AG09309 (cell line): ENCODE results near the gene DSC1.

Experiments
- DNase-seq: peaks from one replicate; pipeline ENCODE4 v3.0.0-alpha.2; 2010; ENCODE audit warnings: low read depth
- H3K4me3 ChIP-seq: 2 replicates; pipeline ENCODE4 v1.5.1; 2011; ENCODE audit warnings: mild to moderate bottlenecking, low read depth, low read length, moderate library complexity; ENCODE audit not compliant: control insufficient read depth
- TF ChIP-seq, protein P1 (sequence below): IDR thresholded peaks from 2 replicates; pipeline ENCODE4 v1.5.1; 2011; ENCODE audit warnings: mild to moderate bottlenecking, low read depth, low read length, inconsistent platforms; ENCODE audit not compliant: insufficient read depth, control insufficient read depth; ENCODE audit errors: missing control alignments

DSC1 gene

DNA sequence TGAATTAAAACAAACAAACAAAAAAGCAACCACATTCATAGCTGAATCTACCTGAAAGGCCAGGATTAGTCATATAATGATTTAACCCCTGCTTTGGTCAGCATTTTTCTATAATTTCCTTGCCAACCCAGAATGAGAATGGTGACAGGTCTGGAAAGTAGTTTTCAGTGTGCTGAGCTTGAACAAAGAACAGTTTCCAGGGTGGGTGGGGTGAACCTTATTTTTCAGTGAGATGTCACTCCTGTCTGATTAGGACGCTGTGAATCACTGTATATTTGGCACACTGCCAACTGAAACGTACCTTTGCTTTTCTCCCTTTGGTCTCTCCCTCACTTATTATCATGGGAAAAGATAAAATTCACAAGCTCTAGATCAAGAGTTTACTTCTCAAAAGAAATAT, 35.0 kb upstream of the DSC1 start:
- no peak for DNase-seq
- no peak overlapping the region for H3K4me3 ChIP-seq
- TF ChIP-seq, protein P1, sequence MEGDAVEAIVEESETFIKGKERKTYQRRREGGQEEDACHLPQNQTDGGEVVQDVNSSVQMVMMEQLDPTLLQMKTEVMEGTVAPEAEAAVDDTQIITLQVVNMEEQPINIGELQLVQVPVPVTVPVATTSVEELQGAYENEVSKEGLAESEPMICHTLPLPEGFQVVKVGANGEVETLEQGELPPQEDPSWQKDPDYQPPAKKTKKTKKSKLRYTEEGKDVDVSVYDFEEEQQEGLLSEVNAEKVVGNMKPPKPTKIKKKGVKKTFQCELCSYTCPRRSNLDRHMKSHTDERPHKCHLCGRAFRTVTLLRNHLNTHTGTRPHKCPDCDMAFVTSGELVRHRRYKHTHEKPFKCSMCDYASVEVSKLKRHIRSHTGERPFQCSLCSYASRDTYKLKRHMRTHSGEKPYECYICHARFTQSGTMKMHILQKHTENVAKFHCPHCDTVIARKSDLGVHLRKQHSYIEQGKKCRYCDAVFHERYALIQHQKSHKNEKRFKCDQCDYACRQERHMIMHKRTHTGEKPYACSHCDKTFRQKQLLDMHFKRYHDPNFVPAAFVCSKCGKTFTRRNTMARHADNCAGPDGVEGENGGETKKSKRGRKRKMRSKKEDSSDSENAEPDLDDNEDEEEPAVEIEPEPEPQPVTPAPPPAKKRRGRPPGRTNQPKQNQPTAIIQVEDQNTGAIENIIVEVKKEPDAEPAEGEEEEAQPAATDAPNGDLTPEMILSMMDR = no peak

DNA sequence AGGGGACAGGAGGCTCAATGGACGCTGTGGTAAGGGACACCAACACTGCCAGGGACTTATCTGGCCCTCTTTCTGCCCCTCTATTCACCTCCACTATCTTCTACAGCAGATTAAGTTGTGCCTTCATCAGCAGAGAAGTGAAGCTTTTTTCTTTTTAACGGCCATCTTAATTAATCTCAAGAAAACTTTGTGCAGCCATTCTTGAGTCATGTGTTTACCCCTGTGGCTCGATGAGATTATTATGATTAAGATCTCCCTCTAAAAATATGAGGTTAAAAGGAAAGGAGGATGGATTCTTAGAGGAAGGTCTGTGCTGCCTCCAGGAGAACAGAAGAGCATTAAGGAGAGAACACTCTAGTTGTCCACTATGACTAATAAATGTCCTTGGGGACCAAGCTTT, 32.4 kb upstream of the DSC1 start:
- TF ChIP-seq, protein P1 = no peak

DNA sequence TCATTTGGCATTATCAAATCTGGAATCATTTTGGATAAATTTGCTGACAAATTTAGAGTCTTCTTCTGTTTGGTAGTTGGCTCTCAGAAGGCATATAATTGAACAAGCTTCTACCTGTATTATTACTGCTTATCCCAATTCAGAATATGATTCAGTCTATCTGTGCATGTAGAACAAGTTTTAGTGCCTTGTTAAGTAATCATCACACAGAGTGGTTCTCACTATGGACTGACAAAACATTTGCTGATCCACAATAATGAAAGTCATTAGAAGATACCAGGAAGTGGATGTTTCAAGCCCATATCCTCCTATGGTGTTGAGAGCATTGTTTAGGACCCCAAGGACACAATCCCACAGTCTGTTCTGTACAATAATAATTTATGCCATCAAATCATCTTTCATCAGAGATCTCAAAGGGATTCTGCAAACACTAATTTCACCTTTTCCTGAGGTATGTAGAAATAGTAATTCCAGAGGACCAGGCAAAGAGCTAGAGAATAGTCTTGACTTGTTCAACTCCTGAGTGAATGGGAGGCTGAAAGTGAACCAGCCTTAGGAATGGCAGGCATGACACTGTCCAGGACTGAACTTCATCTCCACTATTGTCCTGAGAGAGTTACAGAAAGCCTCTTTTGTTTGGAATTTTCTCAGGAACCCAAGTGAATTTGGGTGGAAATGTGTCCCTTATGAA, 29.6 kb upstream of the DSC1 start:
- no peak for DNase-seq
- TF ChIP-seq, protein P1 = no peak

More for the DNA sequence above, 32.4 kb upstream of the DSC1 start:
- DNase-seq = no peak
- H3K4me3 ChIP-seq = no peak overlapping the region

DNA sequence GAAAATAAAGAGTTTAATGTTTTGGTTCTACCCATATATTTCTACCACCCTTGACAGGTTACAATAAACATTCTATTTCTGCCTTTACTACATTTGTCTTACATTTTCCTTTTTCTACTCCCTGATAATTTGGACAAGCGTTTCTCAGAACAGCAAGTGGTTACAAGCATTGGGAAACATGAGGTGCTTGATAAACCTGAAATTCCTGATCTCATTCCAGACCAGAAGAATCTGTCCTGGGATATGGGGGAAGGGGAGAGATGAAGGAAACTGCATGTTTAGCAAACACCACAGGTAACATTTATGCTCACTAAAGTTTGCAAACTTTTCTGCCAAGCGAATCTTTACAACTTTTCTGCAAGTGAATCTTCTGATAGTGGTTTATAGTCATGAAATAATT, 28.3 kb upstream of the DSC1 start:
- no peak overlapping the region for H3K4me3 ChIP-seq
- TF ChIP-seq, protein P1 = no peak
- DNase-seq = no peak

More for the DNA sequence above, 29.6 kb upstream of the DSC1 start:
- no peak overlapping the region for H3K4me3 ChIP-seq

DNA sequence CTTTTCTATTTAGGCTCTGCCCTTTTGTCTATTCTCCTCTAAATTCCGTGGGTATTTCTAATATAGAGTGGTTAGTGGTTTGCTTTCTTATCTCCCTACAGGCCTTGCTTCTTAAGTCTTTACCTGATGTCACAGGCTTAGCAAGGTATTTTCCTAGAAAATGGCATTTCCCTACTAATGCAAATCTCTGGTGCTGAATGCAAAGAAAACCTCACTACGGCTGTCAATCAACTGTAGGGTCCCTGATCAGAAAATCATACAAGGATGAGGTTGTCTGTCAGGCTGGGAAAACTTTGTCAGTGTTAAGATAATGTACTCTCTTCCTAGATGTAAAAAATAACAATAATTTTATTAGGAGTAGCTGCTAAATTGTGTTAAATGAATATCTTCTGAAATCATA, 27.1 kb upstream of the DSC1 start:
- TF ChIP-seq, protein P1 = no peak
- DNase-seq = no peak
- no peak overlapping the region for H3K4me3 ChIP-seq

DNA sequence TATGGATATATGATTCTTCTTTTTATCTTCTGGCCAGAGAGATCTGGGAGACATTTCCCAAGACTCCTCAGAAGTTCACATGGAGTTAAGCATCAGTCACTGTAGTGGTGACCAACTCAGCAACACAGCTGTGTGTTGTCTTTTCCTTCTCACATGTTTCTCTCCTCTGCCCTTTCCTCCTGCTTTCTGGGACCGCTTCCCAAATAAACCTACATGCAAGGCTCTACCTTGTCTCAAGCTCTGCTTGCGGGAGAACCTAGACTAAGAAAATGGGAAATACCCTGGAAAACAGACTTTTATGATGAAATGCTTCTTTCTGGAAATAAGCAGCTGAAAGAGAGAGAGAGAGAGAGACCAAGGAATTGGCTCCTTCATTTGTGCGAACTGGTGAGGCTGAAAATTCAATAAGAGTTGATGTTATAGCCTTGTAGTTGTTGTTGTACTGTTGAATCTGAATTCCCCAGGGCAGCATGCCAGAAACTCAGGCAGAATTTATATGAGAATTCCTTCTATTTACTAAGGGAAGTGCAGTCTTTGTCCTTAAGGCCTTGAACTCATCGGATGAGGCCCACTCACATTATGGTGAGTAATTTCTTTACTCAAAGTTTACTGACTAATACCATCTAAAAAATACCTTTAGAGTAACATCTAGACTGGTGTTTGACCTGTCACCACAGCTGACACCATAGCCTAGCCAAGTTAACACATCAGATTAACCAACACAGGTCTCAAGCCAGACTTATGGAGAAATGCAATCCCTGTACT, 22.7 kb upstream of the DSC1 start:
- DNase-seq = no peak

More for the DNA sequence above, 22.7 kb upstream of the DSC1 start:
- TF ChIP-seq, protein P1 = no peak
- no peak overlapping the region for H3K4me3 ChIP-seq
